SK-N-SH (cell line): ENCODE data around the gene PTGIS. TPM values are rescaled to one million over a fixed set of nuclear protein-coding genes. Genes with fewer than 3 reads are reported as not detected.

ENCODE experiments used
- CTCF ChIA-PET: fragments of 300-600, 350-600 bp; formaldehyde crosslinking; extraction: SDS; loops from one replicate; lab custom pipeline; 2021; lab: Yijun Ruan, JAX
- POLR2A ChIA-PET: fragments of 350-600 bp; sonication (Branson Sonifier 250); formaldehyde crosslinking; extraction: SDS; loops from one replicate; lab custom pipeline; 2020; ENCODE audit warnings: antibody characterized with exemption, inconsistent platforms; lab: Yijun Ruan, JAX
- DNase-seq: peaks from one replicate; pipeline ENCODE4 v3.0.0; 2012
- H2AFZ ChIP-seq: fragments of 200-600 bp; sonication (generic); 2 replicates; pipeline ENCODE4 v1.8.1; 2016; ENCODE audit warnings: antibody characterized with exemption, mild to moderate bottlenecking, low read depth
- H3F3A ChIP-seq: fragments of 200-600 bp; sonication (generic); replicated peaks from 2 replicates; pipeline ENCODE3; 2016; ENCODE audit warnings: antibody characterized with exemption, mild to moderate bottlenecking; ENCODE audit not compliant: insufficient read depth
- H3K27ac ChIP-seq, 2 experiments: fragments of 200-500 bp in 1 of 2; fragments of 200-600 bp in 1 of 2; sonication (Bioruptor generic) in 1 of 2; sonication (generic), shearing (Covaris generic) in 1 of 2; 2 replicates each; pipeline versions ENCODE4 v1.5.1 to v1.6.1; 2014 to 2016; ENCODE audit warnings: low read depth in 2 of 2, inconsistent platforms in 1 of 2, low read length in 1 of 2, mild to moderate bottlenecking in 1 of 2, mixed read lengths in 1 of 2
- H3K27me3 ChIP-seq: fragments of 200-600 bp; sonication (generic), shearing (Covaris generic); 2 replicates; pipeline ENCODE4 v1.6.1; 2016; ENCODE audit warnings: mixed run types; ENCODE audit not compliant: insufficient read depth
- H3K36me3 ChIP-seq, 2 experiments: fragments of 200-500 bp in 1 of 2; fragments of 200-600 bp in 1 of 2; sonication (Bioruptor generic) in 1 of 2; sonication (generic) in 1 of 2; replicated peaks in 1 of 2; 2 replicates each; pipeline versions ENCODE3 to v1.5.1; 2014 to 2016; ENCODE audit warnings: low read length in 1 of 2, mild to moderate bottlenecking in 1 of 2; ENCODE audit not compliant: insufficient read depth in 2 of 2, control insufficient read depth in 1 of 2
- H3K4me1 ChIP-seq, 2 experiments: fragments of 200-500 bp in 1 of 2; fragments of 200-600 bp in 1 of 2; sonication (Bioruptor generic) in 1 of 2; sonication (generic), shearing (Covaris generic) in 1 of 2; 2 replicates each; pipeline versions ENCODE4 v1.5.1 to v1.6.1; 2014 to 2016; ENCODE audit warnings: low read depth in 1 of 2, low read length in 1 of 2, mixed run types in 1 of 2; ENCODE audit not compliant: insufficient read depth in 2 of 2, control insufficient read depth in 1 of 2
- H3K4me2 ChIP-seq: fragments of 200-600 bp; sonication (generic), shearing (Covaris generic); 2 replicates; pipeline ENCODE4 v1.6.1; 2017; ENCODE audit warnings: mixed run types
- H3K4me3 ChIP-seq, 2 experiments: fragments of 200-500 bp in 1 of 2; fragments of 200-600 bp in 1 of 2; sonication (Bioruptor generic) in 1 of 2; sonication (generic), shearing (Covaris generic) in 1 of 2; 2 replicates each; pipeline versions ENCODE4 v1.5.1 to v1.8.1; 2014 to 2016; ENCODE audit warnings: low read depth in 2 of 2, inconsistent platforms in 1 of 2, low read length in 1 of 2, mild to moderate bottlenecking in 1 of 2, mixed read lengths in 1 of 2, moderate library complexity in 1 of 2
- H3K79me2 ChIP-seq: fragments of 200-600 bp; sonication (generic); 2 replicates; pipeline ENCODE4 v1.8.1; 2017; ENCODE audit warnings: mild to moderate bottlenecking; ENCODE audit not compliant: insufficient read depth
- H3K9ac ChIP-seq: fragments of 200-600 bp; sonication (generic); 2 replicates; pipeline ENCODE4 v1.6.1; 2017; ENCODE audit warnings: mixed run types
- H3K9me2 ChIP-seq: fragments of 200-600 bp; sonication (generic); 2 replicates; pipeline ENCODE4 v1.6.1; 2017; ENCODE audit warnings: mixed run types
- H3K9me3 ChIP-seq: fragments of 200-600 bp; sonication (generic); 2 replicates; pipeline ENCODE4 v1.6.1; 2017; ENCODE audit warnings: mixed run types, mild to moderate bottlenecking, moderate library complexity
- H4K20me1 ChIP-seq: fragments of 200-600 bp; sonication (generic); 2 replicates; pipeline ENCODE4 v1.6.1; 2017; ENCODE audit warnings: mild to moderate bottlenecking, mixed run types; ENCODE audit not compliant: insufficient read depth
- CHD2 ChIP-seq: fragments of 150-350 bp; IDR thresholded peaks from 2 replicates; pipeline ENCODE4 v1.6.1; 2018; ENCODE audit warnings: low read length; ENCODE audit not compliant: partially characterized antibody
- CTCF ChIP-seq: fragments of 200-600 bp; sonication (generic); IDR thresholded peaks from 2 replicates; pipeline ENCODE4 v1.6.1; 2017; ENCODE audit warnings: antibody characterized with exemption, mild to moderate bottlenecking, moderate library complexity
- FOSL2 ChIP-seq: IDR thresholded peaks from 2 replicates; pipeline ENCODE4 v1.4.0; 2012; ENCODE audit warnings: low read depth, mild to moderate bottlenecking, moderate library complexity, borderline replicate concordance
- GABPA ChIP-seq: IDR thresholded peaks from 2 replicates; pipeline ENCODE4 v1.4.0; 2012; ENCODE audit warnings: low read depth, mild to moderate bottlenecking
- MXI1 ChIP-seq: IDR thresholded peaks from 2 replicates; pipeline ENCODE4 v1.6.1; 2012; ENCODE audit warnings: mild to moderate bottlenecking, low read depth, low read length, improper control_type of control experiment
- REST ChIP-seq: IDR thresholded peaks from 2 replicates; pipeline ENCODE4 v1.6.1; 2012; ENCODE audit warnings: mild to moderate bottlenecking, low read depth, low read length, moderate library complexity
- SIN3A ChIP-seq: IDR thresholded peaks from 2 replicates; pipeline ENCODE4 v1.6.1; 2012; ENCODE audit warnings: low read depth, mild to moderate bottlenecking, low read length, moderate library complexity, borderline replicate concordance
- USF2 ChIP-seq: fragments of 150-350 bp; IDR thresholded peaks from 2 replicates; pipeline ENCODE4 v1.6.1; 2017; ENCODE audit warnings: antibody characterized with exemption, low read length, low read depth, borderline replicate concordance
- YY1 ChIP-seq: IDR thresholded peaks from 2 replicates; pipeline ENCODE4 v1.4.0; 2012; ENCODE audit warnings: low read depth, mild to moderate bottlenecking
- WGBS: methylation state at CpG from one replicate; pipeline ENCODE4 v1.1.6; 2017; ENCODE audit warnings: low lambda C conversion rate; 5-methylcytosine and 5-hydroxymethylcytosine counted together
- polyA plus RNA-seq, 3 experiments: library from polyadenylated mRNA; depleted of rRNA; stranded (reverse); fragments of >200 nt; gene quantifications; 2 replicates each; pipeline ENCODE4 v1.2.3, GENCODE V29; 2012

Gene PTGIS
- polyA plus RNA-seq, 1 of the 3 experiments (the other 2 are of a cell fraction), result 1.0 TPM

GRCh38 chr20:49616154-49617007, 48.4 kb upstream of the PTGIS start:
- no peaks in the 10 kb centered on the region for H4K20me1 ChIP-seq
- H3K9ac ChIP-seq, result no peak overlapping the region
- no peaks in the 10 kb centered on the region for H3K27me3 ChIP-seq
- no peaks in the 10 kb centered on the region for H3K9me2 ChIP-seq
- H3K4me1 ChIP-seq, result no peaks in the 10 kb centered on the region; a peak in 1 of 4 replicates
- TF ChIP-seq SIN3A (no peak), FOSL2 (no peak), USF2 (no peak), YY1 (no peak), CTCF (no peak), REST (no peak), CHD2 (no peak), GABPA (no peak), MXI1 (no peak)
- POLR2A ChIA-PET, result no interaction called here
- H3K79me2 ChIP-seq, result no peaks in the 10 kb centered on the region
- 77% methylated on average over 10 of the region's 11 CpGs for WGBS
- no peaks in the 10 kb centered on the region for H3K36me3 ChIP-seq
- H3F3A ChIP-seq, result no peaks in the 10 kb centered on the region
- no peak for DNase-seq
- CTCF ChIA-PET, result interaction anchor here (0.6 to 18.3 kb wide), 6 partner anchors 14 to 272 kb away, joined by 3 to 556 read pairs (median 6); no protein-coding TSS in a partner anchor
- no peak overlapping the region for H3K4me2 ChIP-seq
- no peak overlapping the region for H3K4me3 ChIP-seq
- H2AFZ ChIP-seq, result no peak overlapping the region
- no peak overlapping the region for H3K27ac ChIP-seq
- no peaks in the 10 kb centered on the region for H3K9me3 ChIP-seq
